GM18526 (cell line): ENCODE results near the gene TSHZ3.

Source experiments
- POLR2A ChIP-seq: IDR thresholded peaks from 3 replicates; pipeline ENCODE4 v1.6.1; 2011; ENCODE audit not compliant: insufficient read length; ENCODE audit errors: extremely low read depth

Gene TSHZ3

GRCh38 chr19:31361728-31362127, 12.5 kb upstream of the TSHZ3 start:
- no peak for TF ChIP-seq POLR2A

- no peak for TF ChIP-seq POLR2A
Observed at GRCh38 chr19:31357315-31357673, 8.1 kb upstream of the TSHZ3 start.

GRCh38 chr19:31356587-31357314, 7.5 kb upstream of the TSHZ3 start:
- TF ChIP-seq POLR2A, result no peak

GRCh38 chr19:31355665-31356289, 6.5 kb upstream of the TSHZ3 start:
- no peak for TF ChIP-seq POLR2A

- no peak for TF ChIP-seq POLR2A
Observed at GRCh38 chr19:31354799-31355664, 5.8 kb upstream of the TSHZ3 start.

GRCh38 chr19:31354316-31354715, 5.1 kb upstream of the TSHZ3 start:
- no peak for TF ChIP-seq POLR2A

- TF ChIP-seq POLR2A, result no peak
Observed at GRCh38 chr19:31353833-31354232, 4.6 kb upstream of the TSHZ3 start.

GRCh38 chr19:31352782-31353651, 3.8 kb upstream of the TSHZ3 start:
- no peak for TF ChIP-seq POLR2A

GRCh38 chr19:31352296-31352781, 3.1 kb upstream of the TSHZ3 start:
- no peak for TF ChIP-seq POLR2A

GRCh38 chr19:31351855-31352195, 2.6 kb upstream of the TSHZ3 start:
- no peak for TF ChIP-seq POLR2A

GRCh38 chr19:31351056-31351854, 2.0 kb upstream of the TSHZ3 start:
- no peak for TF ChIP-seq POLR2A

- no peak for TF ChIP-seq POLR2A
Observed at GRCh38 chr19:31350693-31351055, 1.4 kb upstream of the TSHZ3 start.

GRCh38 chr19:31350033-31350692, 927 bp upstream of the TSHZ3 start:
- TF ChIP-seq POLR2A, result no peak

GRCh38 chr19:31348481-31349159, 616 bp downstream of the TSHZ3 start:
- TF ChIP-seq POLR2A, result no peak
